ENCODE measurements around the gene ST6GALNAC2. TPM values are rescaled to one million over a fixed set of nuclear protein-coding genes. Genes with fewer than 3 reads are reported as not detected.

ST6GALNAC2 gene
- total and polyA plus RNA-seq, 10 of the 15 experiments (the other 5 are each of a cell fraction or from before 2014, with no cell fraction given): 0.08 to 0.41 (median 0.23) TPM; not detected in 6

DNA sequence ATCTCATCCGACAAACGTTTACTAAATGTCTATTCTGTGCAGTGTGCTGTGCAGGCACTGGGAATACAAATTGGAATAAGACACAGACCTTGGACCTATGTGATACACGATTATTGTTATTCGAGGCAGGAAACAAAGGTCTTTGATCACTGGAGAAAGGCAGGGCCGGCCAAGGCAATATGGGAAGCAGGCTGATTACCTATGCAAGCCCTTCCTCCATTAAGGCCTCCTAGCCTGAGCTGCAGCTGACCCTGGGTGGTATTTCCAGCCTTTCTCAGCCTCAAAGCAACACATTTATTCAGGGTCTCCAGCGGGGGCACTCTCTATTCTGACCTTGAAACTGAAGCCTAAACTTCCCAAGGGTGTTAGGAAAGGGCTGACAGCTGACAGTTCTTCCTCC lies 44.5 kb upstream of the ST6GALNAC2 start:
- ATAC-seq (no peak), DNase-seq (ENCODE audit: low read depth, low spot score) (no peak), FAIRE-seq (no peak)
- no peak overlapping the region for H3K4me2 ChIP-seq (ENCODE audit: control insufficient read depth, insufficient read depth)
- H3K9ac ChIP-seq (ENCODE audit: control insufficient read depth, insufficient read depth, low read length): no peak overlapping the region
- ChIA-PET RAD21 (ENCODE audit: unreplicated experiment) (no interaction called here), POLR2A (no interaction called here), CTCF (interaction anchor here (0.6 to 1.1 kb wide), 2 partner anchors 72 to 358 kb away, joined by 4 to 5 read pairs; no protein-coding TSS in a partner anchor), SMC1A (ENCODE audit: uncharacterized antibody, unreplicated experiment) (interaction anchor here (0.6 to 0.7 kb wide), 3 partner anchors 40 to 1911 kb away, joined by 3 to 4 read pairs (median 3); no protein-coding TSS in a partner anchor)
- no peaks in the 10 kb centered on the region for H3K36me3 ChIP-seq (ENCODE audit: control insufficient read depth in 2 of 2, insufficient read depth in 2 of 2, low read length in 1 of 2)
- 33% methylated on average over 6 of the region's 6 CpGs for WGBS (ENCODE audit: insufficient coverage, insufficient replicate concordance, low lambda C conversion rate, missing lambda C conversion rate)
- no peaks in the 10 kb centered on the region for H4K20me1 ChIP-seq (ENCODE audit: control insufficient read depth, insufficient read depth)
- H3K79me2 ChIP-seq (ENCODE audit: control insufficient read depth, insufficient read depth, low read length): no peaks in the 10 kb centered on the region
- H3K27me3 ChIP-seq (replicated peaks in 1 of 2; ENCODE audit: control insufficient read depth in 2 of 2, insufficient read depth in 2 of 2, low read length in 1 of 2): peaks cover 3 to 5% of the 10 kb centered on the region in 2 experiments; a peak in 3 of 4 replicates
- no peak overlapping the region for H3K27ac ChIP-seq (ENCODE audit: control insufficient read depth, insufficient read depth)
- H3K4me3 ChIP-seq: no peak overlapping the region
- in situ Hi-C loops (cut with MboI): no loop called here
- H3K4me1 ChIP-seq (ENCODE audit: control insufficient read depth, insufficient read depth, low read length): no peaks in the 10 kb centered on the region
- intact Hi-C loops (cut with micrococcal nuclease; ENCODE audit: unreplicated experiment): no loop called here
- no peak overlapping the region for H2AFZ ChIP-seq (ENCODE audit: control insufficient read depth, low read depth, low read length)
- no TSS peak for BruUV-seq (replicated peaks)
- H3K9me3 ChIP-seq (replicated peaks; ENCODE audit: control insufficient read depth, insufficient read depth, low read length): no peaks in the 10 kb centered on the region
- TF ChIP-seq NR2F1 (conservative IDR thresholded peaks at IDR 0.05): no peak
- TF ChIP-seq TBL1XR1 (IDR thresholded peaks at IDR 0.05; ENCODE audit: low read depth, low read length): no peak
- TF ChIP-seq, protein P1, sequence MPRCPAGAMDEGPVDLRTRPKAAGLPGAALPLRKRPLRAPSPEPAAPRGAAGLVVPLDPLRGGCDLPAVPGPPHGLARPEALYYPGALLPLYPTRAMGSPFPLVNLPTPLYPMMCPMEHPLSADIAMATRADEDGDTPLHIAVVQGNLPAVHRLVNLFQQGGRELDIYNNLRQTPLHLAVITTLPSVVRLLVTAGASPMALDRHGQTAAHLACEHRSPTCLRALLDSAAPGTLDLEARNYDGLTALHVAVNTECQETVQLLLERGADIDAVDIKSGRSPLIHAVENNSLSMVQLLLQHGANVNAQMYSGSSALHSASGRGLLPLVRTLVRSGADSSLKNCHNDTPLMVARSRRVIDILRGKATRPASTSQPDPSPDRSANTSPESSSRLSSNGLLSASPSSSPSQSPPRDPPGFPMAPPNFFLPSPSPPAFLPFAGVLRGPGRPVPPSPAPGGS (IDR thresholded peaks at IDR 0.05; ENCODE audit: borderline replicate concordance, insufficient read depth, low read depth, low read length, poor library complexity, severe bottlenecking): no peak
- TF ChIP-seq ZNF384 (IDR thresholded peaks at IDR 0.05; ENCODE audit: borderline replicate concordance, low read depth, low read length): no peak
- TF ChIP-seq, protein P2, sequence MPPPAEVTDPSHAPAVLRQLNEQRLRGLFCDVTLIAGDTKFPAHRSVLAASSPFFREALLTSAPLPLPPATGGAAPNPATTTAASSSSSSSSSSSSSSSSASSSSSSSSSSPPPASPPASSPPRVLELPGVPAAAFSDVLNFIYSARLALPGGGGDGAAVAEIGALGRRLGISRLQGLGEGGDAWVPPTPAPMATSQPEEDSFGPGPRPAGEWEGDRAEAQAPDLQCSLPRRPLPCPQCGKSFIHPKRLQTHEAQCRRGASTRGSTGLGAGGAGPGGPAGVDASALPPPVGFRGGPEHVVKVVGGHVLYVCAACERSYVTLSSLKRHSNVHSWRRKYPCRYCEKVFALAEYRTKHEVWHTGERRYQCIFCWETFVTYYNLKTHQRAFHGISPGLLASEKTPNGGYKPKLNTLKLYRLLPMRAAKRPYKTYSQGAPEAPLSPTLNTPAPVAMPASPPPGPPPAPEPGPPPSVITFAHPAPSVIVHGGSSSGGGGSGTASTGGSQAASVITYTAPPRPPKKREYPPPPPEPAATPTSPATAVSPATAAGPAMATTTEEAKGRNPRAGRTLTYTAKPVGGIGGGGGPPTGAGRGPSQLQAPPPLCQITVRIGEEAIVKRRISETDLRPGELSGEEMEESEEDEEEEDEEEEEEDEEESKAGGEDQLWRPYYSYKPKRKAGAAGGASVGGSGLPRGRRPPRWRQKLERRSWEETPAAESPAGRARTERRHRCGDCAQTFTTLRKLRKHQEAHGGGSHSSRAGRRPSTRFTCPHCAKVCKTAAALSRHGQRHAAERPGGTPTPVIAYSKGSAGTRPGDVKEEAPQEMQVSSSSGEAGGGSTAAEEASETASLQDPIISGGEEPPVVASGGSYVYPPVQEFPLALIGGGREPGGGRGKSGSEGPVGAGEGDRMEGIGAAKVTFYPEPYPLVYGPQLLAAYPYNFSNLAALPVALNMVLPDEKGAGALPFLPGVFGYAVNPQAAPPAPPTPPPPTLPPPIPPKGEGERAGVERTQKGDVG (CRISPR knock-in tag; IDR thresholded peaks at IDR 0.05): no peak
- TF ChIP-seq ASH2L (IDR thresholded peaks at IDR 0.05; ENCODE audit: borderline replicate concordance, low read depth): no peak
- TF ChIP-seq, protein P3, sequence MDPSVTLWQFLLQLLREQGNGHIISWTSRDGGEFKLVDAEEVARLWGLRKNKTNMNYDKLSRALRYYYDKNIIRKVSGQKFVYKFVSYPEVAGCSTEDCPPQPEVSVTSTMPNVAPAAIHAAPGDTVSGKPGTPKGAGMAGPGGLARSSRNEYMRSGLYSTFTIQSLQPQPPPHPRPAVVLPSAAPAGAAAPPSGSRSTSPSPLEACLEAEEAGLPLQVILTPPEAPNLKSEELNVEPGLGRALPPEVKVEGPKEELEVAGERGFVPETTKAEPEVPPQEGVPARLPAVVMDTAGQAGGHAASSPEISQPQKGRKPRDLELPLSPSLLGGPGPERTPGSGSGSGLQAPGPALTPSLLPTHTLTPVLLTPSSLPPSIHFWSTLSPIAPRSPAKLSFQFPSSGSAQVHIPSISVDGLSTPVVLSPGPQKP (IDR thresholded peaks at IDR 0.05; ENCODE audit: low read depth, low read length): no peak
- TF ChIP-seq CBX5 (IDR thresholded peaks at IDR 0.05; ENCODE audit: low read depth): no peak
- no peak for TF ChIP-seq POLR2AphosphoS5 (IDR thresholded peaks at IDR 0.05; ENCODE audit: low read length)
- TF ChIP-seq, protein P4, sequence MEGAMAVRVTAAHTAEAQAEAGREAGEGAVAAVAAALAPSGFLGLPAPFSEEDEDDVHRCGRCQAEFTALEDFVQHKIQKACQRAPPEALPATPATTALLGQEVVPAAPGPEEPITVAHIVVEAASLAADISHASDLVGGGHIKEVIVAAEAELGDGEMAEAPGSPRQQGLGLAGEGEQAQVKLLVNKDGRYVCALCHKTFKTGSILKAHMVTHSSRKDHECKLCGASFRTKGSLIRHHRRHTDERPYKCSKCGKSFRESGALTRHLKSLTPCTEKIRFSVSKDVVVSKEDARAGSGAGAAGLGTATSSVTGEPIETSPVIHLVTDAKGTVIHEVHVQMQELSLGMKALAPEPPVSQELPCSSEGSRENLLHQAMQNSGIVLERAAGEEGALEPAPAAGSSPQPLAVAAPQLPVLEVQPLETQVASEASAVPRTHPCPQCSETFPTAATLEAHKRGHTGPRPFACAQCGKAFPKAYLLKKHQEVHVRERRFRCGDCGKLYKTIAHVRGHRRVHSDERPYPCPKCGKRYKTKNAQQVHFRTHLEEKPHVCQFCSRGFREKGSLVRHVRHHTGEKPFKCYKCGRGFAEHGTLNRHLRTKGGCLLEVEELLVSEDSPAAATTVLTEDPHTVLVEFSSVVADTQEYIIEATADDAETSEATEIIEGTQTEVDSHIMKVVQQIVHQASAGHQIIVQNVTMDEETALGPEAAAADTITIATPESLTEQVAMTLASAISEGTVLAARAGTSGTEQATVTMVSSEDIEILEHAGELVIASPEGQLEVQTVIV (IDR thresholded peaks at IDR 0.05; ENCODE audit: borderline replicate concordance, partially characterized antibody): no peak
- TF ChIP-seq NFXL1 (IDR thresholded peaks at IDR 0.05; ENCODE audit: borderline replicate concordance): no peak
- TF ChIP-seq, protein P5, sequence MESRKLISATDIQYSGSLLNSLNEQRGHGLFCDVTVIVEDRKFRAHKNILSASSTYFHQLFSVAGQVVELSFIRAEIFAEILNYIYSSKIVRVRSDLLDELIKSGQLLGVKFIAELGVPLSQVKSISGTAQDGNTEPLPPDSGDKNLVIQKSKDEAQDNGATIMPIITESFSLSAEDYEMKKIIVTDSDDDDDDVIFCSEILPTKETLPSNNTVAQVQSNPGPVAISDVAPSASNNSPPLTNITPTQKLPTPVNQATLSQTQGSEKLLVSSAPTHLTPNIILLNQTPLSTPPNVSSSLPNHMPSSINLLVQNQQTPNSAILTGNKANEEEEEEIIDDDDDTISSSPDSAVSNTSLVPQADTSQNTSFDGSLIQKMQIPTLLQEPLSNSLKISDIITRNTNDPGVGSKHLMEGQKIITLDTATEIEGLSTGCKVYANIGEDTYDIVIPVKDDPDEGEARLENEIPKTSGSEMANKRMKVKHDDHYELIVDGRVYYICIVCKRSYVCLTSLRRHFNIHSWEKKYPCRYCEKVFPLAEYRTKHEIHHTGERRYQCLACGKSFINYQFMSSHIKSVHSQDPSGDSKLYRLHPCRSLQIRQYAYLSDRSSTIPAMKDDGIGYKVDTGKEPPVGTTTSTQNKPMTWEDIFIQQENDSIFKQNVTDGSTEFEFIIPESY (IDR thresholded peaks at IDR 0.05): no peak
- TF ChIP-seq MYC (IDR thresholded peaks at IDR 0.05; ENCODE audit: insufficient read depth, insufficient read length, insufficient replicate concordance, low read length, severe bottlenecking): no peak
- no peak for TF ChIP-seq SIN3A (IDR thresholded peaks at IDR 0.05; ENCODE audit: low read depth, low read length)

Measured in GM12878 (cell line).